Suprapubic skin (tissue), 3 donors: Measurements from ENCODE around the gene ARHGAP31.

Experiments
- CTCF ChIP-seq, 2 donors: fragments of 200-600 bp in 1 of 2; fragments of 450-650 bp in 1 of 2; sonication (generic) in 1 of 2; IDR thresholded peaks; one replicate each; pipeline ENCODE4 v1.5.1; 2016 to 2019; ENCODE audit warnings: antibody characterized with exemption in 2 of 2, mild to moderate bottlenecking in 1 of 2, moderate library complexity in 1 of 2
- EP300 ChIP-seq: sonication (generic); formaldehyde crosslinking; IDR thresholded peaks from one replicate; pipeline ENCODE4 v1.6.1; 2017; ENCODE audit warnings: antibody characterized with exemption

- TF ChIP-seq CTCF (IDR thresholded peaks at IDR 0.05) (no peak), EP300 (no peak)
These were observed 69.0 kb downstream of the ARHGAP31 start for GRCh38 chr3:119362940-119363725.
